SH-SY5Y (cell line): ENCODE measurements around the gene NCKAP5.

ENCODE experiments used
- GATA2 ChIP-seq: IDR thresholded peaks from 2 replicates; pipeline ENCODE4 v1.6.1; 2011; ENCODE audit warnings: mild to moderate bottlenecking, low read depth, low read length
- GATA3 ChIP-seq: IDR thresholded peaks from 2 replicates; pipeline ENCODE4 v1.6.1; 2011; ENCODE audit warnings: low read depth, mild to moderate bottlenecking, low read length, moderate library complexity

- no peak for TF ChIP-seq GATA2
- no peak for TF ChIP-seq GATA3
Observed at GRCh38 chr2:132671151-132671835, 897.0 kb downstream of the NCKAP5 start.
